ENCODE measurements around the gene RBL2. TPM values are rescaled to one million over a fixed set of nuclear protein-coding genes. Genes with fewer than 3 reads are reported as not detected.

RBL2 gene
- total and polyA plus RNA-seq, 2 of the 8 experiments (the other 6 are each of a cell fraction or from before 2014, with no cell fraction given): 13.9 to 22.1 TPM

DNA sequence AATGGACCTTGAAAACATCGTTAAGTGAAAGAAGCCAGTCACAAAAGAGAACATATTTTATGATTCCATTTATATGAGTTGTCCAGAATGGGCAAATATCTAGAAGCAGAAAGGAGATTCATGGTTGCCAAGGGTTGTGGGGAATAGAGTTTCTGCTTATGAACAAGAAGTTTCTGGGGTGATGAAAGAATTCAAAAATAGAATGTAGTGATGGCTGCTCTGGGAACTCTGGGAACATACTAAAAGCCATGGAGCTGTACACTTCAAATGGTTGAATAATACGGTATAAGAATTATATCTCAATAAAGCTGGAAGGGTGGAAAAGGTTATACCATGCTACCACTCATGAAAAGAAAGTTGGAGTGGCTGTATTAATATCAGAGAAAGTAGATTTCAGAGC lies 50.3 kb downstream of the RBL2 start:
- Histone ChIP-seq H3K56ac (replicated peaks; ENCODE audit: insufficient read length, low read depth, low read length) (no peak overlapping the region), H3K4ac (replicated peaks; ENCODE audit: insufficient read length, low read depth, low read length) (no peak overlapping the region), H3K36me3 (ENCODE audit: control insufficient read depth in 2 of 4, insufficient read depth in 4 of 4, low read length in 3 of 4) (peaks cover 12 to 60% (median 29%) of the 10 kb centered on the region in 4 experiments), H2BK20ac (ENCODE audit: low read length) (no peak overlapping the region), H3K9me3 (ENCODE audit: insufficient read depth in 2 of 2, low read depth in 1 of 2, low read length in 1 of 2) (peaks cover 3 to 4% of the 10 kb centered on the region in 2 experiments; a peak in 1 of 4 replicates), H3K14ac (ENCODE audit: insufficient read length) (no peak overlapping the region), H4K8ac (ENCODE audit: extremely low read depth, insufficient read depth, low read length) (no peak overlapping the region), H2AFZ (ENCODE audit: low read length) (no peak overlapping the region), H3K4me2 (ENCODE audit: insufficient read depth in 1 of 2, low read depth in 2 of 2, low read length in 2 of 2) (no peak overlapping the region), H3K18ac (ENCODE audit: extremely low read depth, low read length) (no peak overlapping the region), H2AK5ac (ENCODE audit: low read depth, low read length) (no peak overlapping the region), H3K27me3 (replicated peaks in 1 of 4; ENCODE audit: control insufficient read depth in 3 of 4, extremely low read depth in 1 of 4, insufficient read depth in 3 of 4, low read length in 3 of 4) (no peaks in the 10 kb centered on the region), H4K5ac (ENCODE audit: insufficient read length, low read depth, low read length) (no peak overlapping the region), H4K20me1 (replicated peaks in 1 of 2; ENCODE audit: control insufficient read depth in 1 of 2, insufficient read depth in 2 of 2, low read length in 2 of 2) (peaks cover 0 to 1% of the 10 kb centered on the region in 2 experiments), H3K79me2 (ENCODE audit: control insufficient read depth in 1 of 2, insufficient read depth in 2 of 2, low read length in 2 of 2) (no peaks in the 10 kb centered on the region), H3K27ac (ENCODE audit: low read depth, low read length) (no peak overlapping the region), H4K91ac (replicated peaks; ENCODE audit: insufficient read length, low read length) (no peak overlapping the region), H2BK12ac (ENCODE audit: low read depth, low read length) (no peak overlapping the region), H2BK15ac (ENCODE audit: low read length) (no peak overlapping the region), H3K4me1 (replicated peaks in 1 of 4; ENCODE audit: control insufficient read depth in 3 of 4, insufficient read depth in 4 of 4, low read length in 3 of 4) (no peaks in the 10 kb centered on the region), H2BK5ac (ENCODE audit: low read depth, low read length) (no peak overlapping the region), H3K23me2 (ENCODE audit: low read depth, low read length) (no peaks in the 10 kb centered on the region), H3K9ac (replicated peaks in 1 of 4; ENCODE audit: extremely low read depth in 1 of 4, low read depth in 3 of 4, low read length in 3 of 4) (no peak overlapping the region), H3K79me1 (ENCODE audit: low read depth, low read length) (no peaks in the 10 kb centered on the region), H3K23ac (ENCODE audit: insufficient read length) (no peak overlapping the region), H3K4me3 (ENCODE audit: extremely low read depth in 1 of 4, insufficient read depth in 2 of 4, low read depth in 3 of 4, low read length in 4 of 4) (no peak overlapping the region), H2BK120ac (replicated peaks; ENCODE audit: low read depth, low read length) (no peak overlapping the region)
- DNase-seq (ENCODE audit: low read depth in 1 of 2, low spot score in 2 of 2) (no peak), FAIRE-seq (no peak)
- CTCF ChIA-PET (ENCODE audit: partially characterized antibody): no interaction called here
- TF ChIP-seq TAF7 (optimal IDR thresholded peaks at IDR 0.05; ENCODE audit: borderline replicate concordance, low read depth, low read length) (no peak), NANOG (IDR thresholded peaks at IDR 0.05; ENCODE audit: insufficient read depth, low read depth, low read length, poor library complexity, severe bottlenecking) (no peak), BRCA1 (IDR thresholded peaks at IDR 0.05; ENCODE audit: low read depth, low read length) (no peak), RBBP5 (IDR thresholded peaks at IDR 0.05; ENCODE audit: borderline replicate concordance, low read depth, low read length) (no peak), MAFK (IDR thresholded peaks at IDR 0.05; ENCODE audit: low read depth, low read length) (no peak), SP2 (IDR thresholded peaks at IDR 0.05; ENCODE audit: low read length) (no peak), TAF1 (IDR thresholded peaks at IDR 0.05; ENCODE audit: low read depth, low read length) (no peak), BACH1 (IDR thresholded peaks at IDR 0.05; ENCODE audit: low read length) (no peak), EGR1 (IDR thresholded peaks at IDR 0.05; ENCODE audit: borderline replicate concordance, low read depth, low read length) (no peak), SIRT6 (IDR thresholded peaks at IDR 0.05; ENCODE audit: low read length) (no peak)
- POLR2A ChIA-PET (ENCODE audit: partially characterized antibody): no interaction called here
- 89% methylated on average over 2 of the region's 2 CpGs; no CpG with 5 or more reads in 1 of the 2 experiments for WGBS, 2 experiments (ENCODE audit: extremely low coverage in 1 of 2, insufficient coverage in 1 of 2, insufficient read length in 1 of 2, insufficient replicate concordance in 2 of 2, low coverage in 1 of 2, low lambda C conversion rate in 2 of 2, missing lambda C conversion rate in 1 of 2)
